GM23338 (cell line): ENCODE measurements around the gene ROBO1. TPM values are rescaled to one million over a fixed set of nuclear protein-coding genes. Genes with fewer than 3 reads are reported as not detected.

ENCODE experiments used
- ATAC-seq: fragments of 200-7000 bp; cut with Tn5 transposase; 3 replicates; pipeline ENCODE4 v1.9.1; 2020
- DNase-seq: peaks from one replicate; pipeline ENCODE4 v3.0.0-alpha.2; 2015; ENCODE audit warnings: low spot score
- H2AFZ ChIP-seq: fragments of 200-600 bp; sonication (generic); 2 replicates; pipeline ENCODE4 v1.8.0; 2016; ENCODE audit warnings: antibody characterized with exemption, mild to moderate bottlenecking, moderate library complexity
- H3F3A ChIP-seq: fragments of 200-600 bp; sonication (generic); replicated peaks from 2 replicates; pipeline ENCODE4 v1.8.0; 2017; ENCODE audit warnings: antibody characterized with exemption, mixed run types, low read depth
- H3K27ac ChIP-seq: fragments of 200-600 bp; sonication (generic); 2 replicates; pipeline ENCODE4 v1.6.1; 2016; ENCODE audit warnings: low read depth
- H3K27me3 ChIP-seq: fragments of 200-600 bp; sonication (generic); 2 replicates; pipeline ENCODE4 v1.8.0; 2016; ENCODE audit warnings: mild to moderate bottlenecking, mixed run types, moderate library complexity; ENCODE audit not compliant: insufficient read depth
- H3K36me3 ChIP-seq: fragments of 200-600 bp; sonication (generic); 2 replicates; pipeline ENCODE4 v1.8.0; 2016; ENCODE audit warnings: mild to moderate bottlenecking; ENCODE audit not compliant: insufficient read depth
- H3K4me1 ChIP-seq: fragments of 200-600 bp; sonication (generic); 2 replicates; pipeline ENCODE4 v1.8.0; 2016; ENCODE audit warnings: mild to moderate bottlenecking, moderate library complexity; ENCODE audit not compliant: insufficient read depth
- H3K4me2 ChIP-seq: fragments of 200-600 bp; sonication (generic); 2 replicates; pipeline ENCODE4 v1.7.1; 2017; ENCODE audit warnings: mixed run types
- H3K4me3 ChIP-seq: fragments of 200-600 bp; sonication (generic); 2 replicates; pipeline ENCODE4 v1.6.1; 2016; ENCODE audit warnings: mixed run types
- H3K79me2 ChIP-seq: fragments of 200-600 bp; sonication (generic); replicated peaks from 2 replicates; pipeline ENCODE4 v1.8.0; 2017; ENCODE audit warnings: mild to moderate bottlenecking; ENCODE audit not compliant: insufficient read depth
- H3K9me2 ChIP-seq: fragments of 200-600 bp; sonication (generic); 2 replicates; pipeline ENCODE4 v1.8.0; 2017; ENCODE audit not compliant: insufficient read depth
- H4K20me1 ChIP-seq: fragments of 200-600 bp; sonication (generic); replicated peaks from 2 replicates; pipeline ENCODE4 v1.8.0; 2017; ENCODE audit warnings: mild to moderate bottlenecking; ENCODE audit not compliant: insufficient read depth
- H3K27ac Mint-ChIP-seq: 2 replicates; pipeline ENCODE4 v1.8.0; 2020; ENCODE audit warnings: inconsistent platforms, mild to moderate bottlenecking, moderate library complexity, mixed read lengths
- H3K27me3 Mint-ChIP-seq: 3 replicates; pipeline ENCODE4 v1.8.0; 2022; ENCODE audit warnings: low read depth, mild to moderate bottlenecking, moderate library complexity, mixed read lengths, inconsistent platforms; ENCODE audit not compliant: insufficient read depth, poor library complexity
- H3K36me3 Mint-ChIP-seq: 3 replicates; pipeline ENCODE4 v1.8.0; 2021; ENCODE audit warnings: low read depth, mild to moderate bottlenecking, inconsistent platforms, moderate library complexity, mixed read lengths
- H3K4me1 Mint-ChIP-seq: 3 replicates; pipeline ENCODE4 v1.8.0; 2020; ENCODE audit warnings: mild to moderate bottlenecking, inconsistent platforms, mixed read lengths
- H3K4me3 Mint-ChIP-seq: 3 replicates; pipeline ENCODE4 v1.8.0; 2021; ENCODE audit warnings: moderate library complexity, mild to moderate bottlenecking, inconsistent platforms, mixed read lengths
- H3K9me3 Mint-ChIP-seq: 3 replicates; pipeline ENCODE4 v1.8.0; 2020; ENCODE audit warnings: moderate library complexity, mild to moderate bottlenecking, inconsistent platforms, mixed read lengths
- CREB1 ChIP-seq: fragments of 250-450 bp; sonication (Bioruptor Pico); IDR thresholded peaks from 2 replicates; pipeline ENCODE4 v1.5.0; 2020; ENCODE audit warnings: low read depth, mild to moderate bottlenecking, moderate library complexity
- CTCF ChIP-seq, 2 experiments: fragments of 200-600 bp in 1 of 2; sonication (generic) in 1 of 2; conservative IDR thresholded peaks; 2 replicates each; pipeline versions ENCODE4 v1.5.1 to v1.6.1; 2016 to 2017; ENCODE audit warnings: antibody characterized with exemption in 2 of 2, low read depth in 2 of 2, mild to moderate bottlenecking in 2 of 2, moderate library complexity in 1 of 2
- EZH2 ChIP-seq: fragments of 200-600 bp; sonication (generic); IDR thresholded peaks from one replicate; pipeline ENCODE4 v1.8.0; 2017; ENCODE audit warnings: antibody characterized with exemption, mild to moderate bottlenecking, low read depth; ENCODE audit not compliant: unreplicated experiment
- EZH2phosphoT487 ChIP-seq: fragments of 200-600 bp; sonication (generic); IDR thresholded peaks from one replicate; pipeline ENCODE4 v1.8.1; 2018; ENCODE audit warnings: antibody characterized with exemption; ENCODE audit not compliant: unreplicated experiment
- JUNB ChIP-seq: IDR thresholded peaks from one replicate; pipeline ENCODE4 v1.6.1; 2016; ENCODE audit warnings: antibody characterized with exemption; ENCODE audit not compliant: unreplicated experiment
- NANOG ChIP-seq: IDR thresholded peaks from 2 replicates; pipeline ENCODE4 v1.6.1; 2016; ENCODE audit warnings: antibody characterized with exemption, borderline replicate concordance
- POLR2AphosphoS5 ChIP-seq: IDR thresholded peaks from 2 replicates; pipeline ENCODE4 v1.6.1; 2016; ENCODE audit warnings: antibody characterized with exemption, low read depth
- REST ChIP-seq: IDR thresholded peaks from one replicate; pipeline ENCODE4 v1.6.1; 2018; ENCODE audit warnings: antibody characterized with exemption; ENCODE audit not compliant: unreplicated experiment
- ZNF114 ChIP-seq: fragments of 250-450 bp; sonication (Bioruptor Pico); IDR thresholded peaks from 2 replicates; pipeline ENCODE4 v1.5.0; 2020; ENCODE audit warnings: mild to moderate bottlenecking, moderate library complexity
- ZNF462 ChIP-seq: fragments of 250-450 bp; sonication (Bioruptor Pico); IDR thresholded peaks from 2 replicates; pipeline ENCODE4 v1.5.0; 2020; ENCODE audit warnings: mild to moderate bottlenecking, moderate library complexity
- polyA plus RNA-seq: library from polyadenylated mRNA; unstranded; fragments of >200 nt; fragmentation: Nextera tagmentation; extraction: Ambion mirVana; gene quantifications from 2 replicates; pipeline ENCODE4 v1.2.1, GENCODE V29; 2016
- total RNA-seq: library from RNA; depleted of rRNA; stranded (reverse); fragments of >200 nt; shearing (Covaris generic); gene quantifications from 2 replicates; pipeline ENCODE4 v1.2.3, GENCODE V29; 2014

Gene ROBO1
- total and polyA plus RNA-seq, 2 experiments from 2014 or later, result 19.2 to 78.3 TPM

GRCh38 chr3:79057756-79058155, 710.0 kb downstream of the ROBO1 start (continued):
- TF ChIP-seq CTCF (conservative IDR thresholded peaks at IDR 0.05; ENCODE audit: low read depth in 2 of 2) (no peak), EZH2 (no peak), POLR2AphosphoS5 (no peak), ZNF114 (CRISPR knock-in tag) (no peak)

- Mint-ChIP-seq H3K27me3 (peaks cover 6% of the 10 kb centered on the region), H3K36me3 (peaks cover 41% of the 10 kb centered on the region), H3K27ac (no peak overlapping the region), H3K9me3 (peaks cover 43% of the 10 kb centered on the region), H3K4me3 (no peak overlapping the region), H3K4me1 (no peaks in the 10 kb centered on the region)
- ATAC-seq, result no peak
- no peaks in the 10 kb centered on the region for H3K27me3 ChIP-seq
- H3F3A ChIP-seq, result no peaks in the 10 kb centered on the region
- no peak for TF ChIP-seq CTCF (conservative IDR thresholded peaks at IDR 0.05; ENCODE audit: low read depth in 2 of 2)
- no peak for TF ChIP-seq JUNB
- no peak for TF ChIP-seq EZH2
- no peak for TF ChIP-seq POLR2AphosphoS5
- no peak for TF ChIP-seq CREB1 (CRISPR knock-in tag)
- TF ChIP-seq ZNF114 (CRISPR knock-in tag), result no peak
- no peak for TF ChIP-seq ZNF462
- TF ChIP-seq NANOG, result no peak
- no peak for TF ChIP-seq EZH2phosphoT487
- TF ChIP-seq REST, result no peak
- no peaks in the 10 kb centered on the region for H3K79me2 ChIP-seq
- H3K4me2 ChIP-seq, result no peak overlapping the region
- H3K9me2 ChIP-seq, result 0 out of 2 replicates have a peak, but pooled peaks cover 4% of the 10 kb centered on the region
- H3K4me3 ChIP-seq, result no peak overlapping the region
- H4K20me1 ChIP-seq, result no peaks in the 10 kb centered on the region
- no peaks in the 10 kb centered on the region for H3K4me1 ChIP-seq
- H3K36me3 ChIP-seq, result peaks cover 5% of the 10 kb centered on the region; the same call in 1 of the 2 replicates
- DNase-seq, result no peak
- H2AFZ ChIP-seq, result no peak overlapping the region
- H3K27ac ChIP-seq, result no peak overlapping the region
Observed at GRCh38 chr3:79056498-79056897, 711.3 kb downstream of the ROBO1 start.
